SHP77 treated with DMSO at 0.1 percent for 48 hours (cell line): ENCODE results near the gene ZNF385B.

Experiments
- DNase-seq: peaks from one replicate; lab custom pipeline; 2025; lab: John Stamatoyannopoulos, UW

The ZNF385B gene

DNA sequence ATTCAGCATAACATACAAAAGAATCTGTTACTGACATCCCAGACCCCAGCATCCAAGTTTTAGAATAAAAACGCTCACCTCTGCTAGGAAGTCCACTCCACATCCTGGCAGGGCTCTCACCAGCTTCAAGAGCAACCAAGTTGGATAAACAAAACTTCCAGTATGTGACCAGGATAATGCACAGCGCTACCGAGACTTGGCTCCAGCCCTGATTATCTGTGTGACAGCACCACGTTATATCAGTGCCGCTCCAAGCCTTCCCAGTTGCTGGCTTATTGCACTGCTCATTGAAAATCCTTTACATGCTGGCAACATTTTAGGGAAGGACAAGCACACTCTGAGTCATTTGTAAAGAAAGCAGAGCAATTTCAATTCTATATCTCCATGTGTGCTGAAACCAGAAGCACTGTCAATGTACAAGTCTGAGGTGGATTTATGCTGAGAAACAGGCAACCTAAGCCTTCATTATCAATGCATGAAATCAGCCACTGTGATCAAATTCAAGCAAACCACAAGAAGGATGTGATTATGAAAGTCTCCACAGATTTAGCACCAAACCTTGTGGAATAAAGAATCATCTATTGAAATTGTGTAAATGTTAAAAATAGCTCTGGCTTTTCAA, 115.7 kb downstream of the ZNF385B start:
- no peak for DNase-seq

DNA sequence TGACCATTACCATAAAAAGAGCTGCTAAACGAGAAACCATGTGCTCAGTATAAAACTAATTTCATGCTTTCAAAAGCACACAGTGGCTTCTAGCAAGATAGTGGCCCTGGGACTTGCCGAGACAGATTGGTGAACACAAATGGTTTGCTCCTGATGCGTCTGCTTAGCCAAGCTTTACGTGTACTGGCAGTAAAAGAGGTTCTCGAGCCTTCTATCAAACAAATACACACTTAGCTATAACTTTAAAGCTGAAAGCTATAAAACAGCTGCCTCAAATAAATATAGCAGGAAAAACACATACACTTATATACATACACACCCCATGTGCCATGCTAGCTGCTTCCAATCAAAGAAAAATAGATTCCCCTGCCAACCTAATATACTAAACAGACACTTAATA, 117.0 kb downstream of the ZNF385B start:
- no peak for DNase-seq

DNA sequence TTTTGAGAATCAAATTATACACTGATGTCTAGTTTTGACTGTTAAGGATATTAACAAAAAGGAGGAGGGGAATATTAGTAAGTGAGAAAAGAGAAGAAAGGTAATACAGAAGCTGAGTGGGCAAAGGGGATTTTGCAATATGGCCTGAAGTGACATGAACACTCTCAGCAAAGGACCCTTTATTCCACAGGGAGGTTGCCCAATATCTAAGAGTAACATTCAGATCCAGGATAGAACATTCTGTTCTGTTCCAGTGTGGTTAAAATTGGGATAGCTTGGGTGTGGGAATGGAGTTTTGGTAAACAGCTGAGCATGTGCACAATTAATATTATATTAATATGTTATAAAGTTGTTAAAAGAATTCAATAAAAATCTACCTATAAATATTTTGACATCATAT, 120.1 kb downstream of the ZNF385B start:
- no peak for DNase-seq

DNA sequence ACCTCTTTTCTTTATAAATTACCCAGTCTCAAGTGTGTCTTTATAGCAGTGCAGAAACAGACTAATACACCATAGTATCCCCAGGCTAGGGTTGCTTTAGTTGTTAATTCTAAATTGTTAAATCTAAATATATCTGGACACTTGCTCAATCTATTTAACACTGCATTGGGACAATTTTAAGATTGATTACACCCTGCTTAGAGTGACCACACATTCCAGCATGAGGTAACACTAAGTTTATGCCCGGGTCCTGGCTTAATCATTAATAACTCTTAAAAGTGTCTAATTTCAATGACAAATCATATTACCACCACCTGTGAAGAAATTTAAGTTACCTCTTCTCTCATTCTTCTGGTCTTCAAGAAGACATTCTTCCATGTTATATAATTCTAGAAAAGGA, 131.4 kb downstream of the ZNF385B start:
- no peak for DNase-seq

DNA sequence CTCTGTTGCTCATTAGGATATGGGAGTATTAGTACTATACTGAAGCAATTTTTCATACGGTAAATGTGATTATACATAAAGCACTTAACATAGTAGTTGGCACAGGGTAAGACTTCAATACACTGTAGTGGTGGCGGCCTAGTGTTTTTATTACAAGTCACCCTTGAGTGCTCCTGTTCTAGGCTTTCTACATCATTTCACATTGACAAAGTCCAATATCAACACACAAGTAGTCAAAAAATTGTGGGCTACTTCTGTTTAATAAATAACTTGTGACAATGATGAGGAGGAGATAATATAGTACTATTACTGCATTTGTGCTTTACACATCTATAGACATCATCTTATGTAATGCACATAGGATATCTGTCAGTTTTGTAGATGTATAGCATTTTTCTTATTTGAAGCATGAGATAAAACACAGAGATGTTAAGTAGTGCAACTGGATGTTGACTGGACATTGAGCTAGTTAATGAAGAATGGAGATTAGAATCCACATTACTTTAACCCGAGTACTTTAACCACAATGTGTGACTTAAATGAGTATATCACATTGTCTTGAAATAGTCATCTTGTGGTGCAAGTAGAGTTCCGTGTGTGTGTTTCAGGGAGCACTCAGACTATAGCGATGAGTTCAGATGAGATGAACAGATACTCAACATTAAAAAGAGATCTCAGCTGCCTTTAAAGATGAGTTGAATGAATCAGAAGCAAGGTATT, 134.8 kb downstream of the ZNF385B start:
- DNase-seq: no peak

DNA sequence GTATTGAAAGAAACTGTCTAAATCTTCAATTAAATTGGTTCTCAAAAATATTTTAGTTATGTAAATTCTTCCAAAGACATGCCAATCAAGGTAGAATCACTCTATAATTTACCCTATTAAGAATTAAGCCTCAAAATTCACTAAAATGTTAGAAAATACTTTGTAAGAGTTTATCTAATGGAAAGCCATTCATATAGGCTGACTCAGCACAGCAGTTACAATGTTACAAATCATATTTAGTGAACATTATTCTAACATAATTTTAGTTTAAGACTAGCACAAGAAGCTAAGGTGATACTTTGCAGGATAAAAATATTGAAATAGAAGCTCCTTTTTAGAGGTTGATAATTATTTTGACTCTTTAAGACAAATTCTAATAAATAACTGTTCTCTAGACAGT, 137.0 kb downstream of the ZNF385B start:
- no peak for DNase-seq

DNA sequence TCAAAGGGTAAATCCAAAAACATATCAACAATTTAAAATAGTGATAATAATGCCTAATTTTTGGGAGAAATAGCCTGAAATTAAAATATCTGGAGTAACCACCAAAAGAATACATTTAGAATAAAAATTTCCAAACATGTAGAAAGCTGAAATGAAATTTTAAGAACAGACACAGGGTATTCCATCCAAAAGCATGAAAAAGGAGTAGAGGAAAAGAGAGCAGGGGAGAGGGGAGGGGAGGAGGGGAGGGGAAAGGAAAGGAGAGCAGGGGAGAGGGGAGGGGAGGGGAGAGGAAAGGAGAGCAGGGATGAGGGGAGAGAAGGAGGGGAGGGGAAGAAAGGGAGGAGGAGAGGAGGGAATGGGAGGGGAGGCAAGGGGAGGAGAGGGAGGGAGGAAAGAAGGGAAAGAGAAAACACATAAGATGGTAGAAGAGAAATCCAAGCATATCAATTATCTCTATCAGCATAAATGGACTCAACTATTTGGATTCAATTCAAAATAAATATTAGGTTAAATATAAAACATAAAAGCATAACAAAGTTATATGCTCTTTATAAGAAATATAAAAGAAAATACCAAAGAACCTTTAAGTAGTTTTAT, 141.1 kb downstream of the ZNF385B start:
- no peak for DNase-seq

DNA sequence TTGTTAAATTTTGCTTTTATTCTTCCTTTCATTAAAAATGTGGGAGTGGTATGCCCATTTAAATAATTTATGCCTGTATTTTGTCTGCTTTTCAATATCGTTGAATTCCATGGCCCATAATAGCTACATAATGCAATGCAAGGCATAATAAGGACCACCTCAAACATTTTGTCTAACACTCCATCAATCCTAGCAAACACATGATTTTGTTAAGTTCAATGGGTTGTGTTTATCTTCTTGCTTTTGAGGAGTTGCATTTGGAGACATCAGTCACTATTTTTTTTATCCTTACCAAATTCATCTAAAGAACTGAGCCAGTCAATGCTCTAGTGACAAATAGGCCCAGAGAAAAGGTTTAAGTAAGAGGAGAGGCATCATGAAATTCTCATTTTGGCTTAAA, 145.5 kb downstream of the ZNF385B start:
- no peak for DNase-seq

DNA sequence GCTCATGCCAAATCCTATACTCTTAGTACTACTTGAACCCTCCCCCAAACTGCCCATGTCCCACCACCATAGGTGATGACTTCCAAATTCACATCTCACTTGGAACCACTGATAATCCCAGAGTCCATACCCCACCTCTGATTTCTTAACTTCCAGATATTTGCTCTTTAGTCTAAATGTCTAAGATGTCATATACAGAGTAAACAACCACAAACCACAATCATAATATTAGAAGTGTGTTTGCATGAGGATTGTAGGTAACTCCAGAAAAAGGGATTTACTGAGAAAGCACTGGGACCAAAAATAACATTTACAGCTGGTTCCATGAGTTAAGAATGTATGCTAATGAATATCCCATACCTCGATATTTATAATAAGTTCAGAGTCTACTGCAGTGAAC, 146.2 kb downstream of the ZNF385B start:
- DNase-seq: no peak

DNA sequence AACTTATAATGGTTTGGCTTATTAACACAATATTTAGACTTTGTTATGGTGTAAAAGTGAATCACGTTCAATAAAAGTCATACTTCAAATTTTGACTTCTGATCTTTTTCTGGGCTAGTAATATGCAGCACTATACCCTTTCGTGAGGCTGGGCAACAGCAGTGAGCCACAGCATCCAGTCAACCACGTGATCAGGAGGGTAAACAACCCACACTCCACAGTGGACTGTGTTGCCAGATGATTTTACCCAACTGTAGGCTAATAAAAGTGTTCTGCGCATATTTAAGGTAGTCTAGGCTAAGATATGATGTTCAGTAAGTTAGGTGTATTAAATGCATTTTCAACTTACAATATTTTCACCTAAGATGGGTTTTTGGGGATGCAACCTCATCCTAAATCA, 148.6 kb downstream of the ZNF385B start:
- no peak for DNase-seq

DNA sequence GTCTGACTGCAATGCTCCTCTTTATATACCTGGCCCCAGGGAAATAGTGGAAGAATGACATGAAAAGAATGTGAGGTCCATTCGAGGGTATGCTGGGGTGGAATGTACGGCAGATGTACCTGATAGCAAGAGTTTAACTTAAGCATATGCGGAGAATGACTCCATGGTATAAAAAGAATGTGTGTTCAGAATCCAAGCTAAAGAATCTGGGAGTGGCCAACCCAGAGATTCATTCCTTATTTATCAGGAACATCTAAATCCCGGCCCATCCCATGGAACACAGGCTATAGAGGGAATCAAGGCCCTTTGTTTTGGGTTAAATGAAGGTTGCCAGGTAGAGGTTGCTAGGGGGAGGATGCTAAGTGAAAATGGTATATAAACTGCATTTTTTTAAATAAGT, 150.0 kb downstream of the ZNF385B start:
- DNase-seq: no peak

DNA sequence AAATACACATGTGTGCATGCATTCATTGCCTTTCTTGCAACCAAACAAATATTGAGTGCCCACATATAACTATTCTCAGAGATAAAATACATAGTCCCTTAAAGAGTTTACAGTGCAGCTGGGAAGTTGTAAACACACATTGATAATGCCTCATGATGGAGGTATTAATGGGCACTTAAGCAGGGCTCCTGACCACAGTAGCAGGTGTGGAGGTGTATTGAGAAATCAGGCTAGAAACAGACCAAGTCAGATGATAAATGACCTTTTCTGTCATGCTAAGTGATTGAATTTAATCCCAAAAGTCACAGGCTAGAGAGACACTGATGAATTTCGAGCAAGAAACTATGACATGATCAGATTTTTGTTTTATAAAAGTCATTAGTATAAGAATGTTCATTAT, 157.7 kb downstream of the ZNF385B start:
- no peak for DNase-seq

DNA sequence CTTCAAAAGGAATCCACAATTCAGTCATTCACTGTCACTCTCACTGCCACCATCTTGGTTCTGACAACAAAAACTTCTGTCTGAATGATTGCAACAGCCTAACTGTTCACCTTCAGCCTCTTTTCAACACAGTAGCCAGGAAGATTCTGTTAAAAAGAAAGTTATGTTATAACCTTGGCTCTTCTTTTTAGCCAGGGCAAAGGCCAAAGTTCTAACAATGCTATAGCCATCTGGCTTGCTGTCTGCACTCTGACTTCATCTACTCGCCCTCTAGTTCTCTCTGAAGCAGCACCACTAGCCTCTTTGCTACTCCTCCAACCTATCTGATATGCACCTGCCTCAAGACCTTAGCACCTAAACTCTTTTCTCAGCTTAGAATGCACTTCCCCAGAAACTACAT, 158.5 kb downstream of the ZNF385B start:
- no peak for DNase-seq

DNA sequence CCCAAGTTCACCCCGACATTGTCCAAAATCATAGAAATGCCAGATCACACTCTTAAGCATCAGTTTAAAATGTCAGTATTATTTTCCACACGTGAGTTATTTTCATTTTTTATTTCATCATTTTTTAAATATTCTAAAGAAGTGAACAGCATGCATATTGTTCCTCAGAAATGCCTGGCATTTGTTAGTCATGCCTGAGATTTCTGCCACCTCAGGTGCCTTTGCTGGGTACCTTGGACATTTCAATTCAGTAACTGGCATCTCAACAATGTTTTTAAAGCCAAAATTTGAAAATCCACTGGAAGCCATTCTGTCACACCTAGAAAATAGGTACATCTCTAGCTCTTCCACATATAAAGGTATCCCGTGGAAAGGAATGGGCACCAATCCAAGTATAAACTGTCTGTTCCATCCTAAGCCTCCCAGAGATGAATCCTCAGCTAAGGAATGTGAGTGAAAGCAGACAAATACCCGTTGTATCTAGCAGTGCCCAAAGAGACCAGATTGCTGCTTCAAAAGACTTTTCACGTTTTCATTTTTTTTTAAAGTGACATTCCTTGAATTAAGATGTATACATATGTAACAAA, 159.8 kb downstream of the ZNF385B start:
- no peak for DNase-seq

DNA sequence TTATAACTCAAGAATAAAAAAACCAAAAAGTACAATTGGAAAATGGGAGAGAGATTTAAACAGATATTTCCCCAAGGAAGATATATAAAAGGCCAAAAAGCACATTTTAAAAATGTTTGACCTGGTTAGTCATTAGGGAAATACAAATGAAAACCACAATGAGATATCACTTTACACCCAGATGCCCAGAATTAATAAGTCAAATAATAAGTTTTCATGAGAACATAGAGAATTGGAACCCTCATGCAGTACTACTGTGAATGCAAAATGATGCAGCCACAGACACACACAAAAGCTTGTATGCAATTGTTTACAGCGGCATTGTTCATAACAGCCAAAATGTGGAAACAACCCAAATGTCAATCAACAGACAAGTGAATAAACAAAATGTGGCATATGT, 165.9 kb downstream of the ZNF385B start:
- no peak for DNase-seq

DNA sequence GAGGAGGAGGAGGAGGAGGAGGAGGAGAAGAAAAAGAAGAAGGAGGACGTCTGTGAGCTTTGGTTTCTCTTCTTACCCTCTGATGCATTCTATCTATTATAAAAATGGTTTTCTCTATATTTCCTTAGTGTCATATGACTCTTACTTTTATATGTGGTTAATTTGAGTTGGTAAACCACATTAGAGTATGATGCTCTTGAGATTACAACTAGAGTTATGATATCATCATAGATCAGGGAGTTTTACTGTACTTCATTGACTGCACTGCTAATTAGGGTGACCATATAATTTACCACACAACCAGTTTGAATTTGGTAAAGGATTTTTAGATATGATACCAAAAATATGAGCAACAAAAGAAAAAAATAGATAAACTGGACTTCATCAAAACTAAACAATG, 166.4 kb downstream of the ZNF385B start:
- no peak for DNase-seq

DNA sequence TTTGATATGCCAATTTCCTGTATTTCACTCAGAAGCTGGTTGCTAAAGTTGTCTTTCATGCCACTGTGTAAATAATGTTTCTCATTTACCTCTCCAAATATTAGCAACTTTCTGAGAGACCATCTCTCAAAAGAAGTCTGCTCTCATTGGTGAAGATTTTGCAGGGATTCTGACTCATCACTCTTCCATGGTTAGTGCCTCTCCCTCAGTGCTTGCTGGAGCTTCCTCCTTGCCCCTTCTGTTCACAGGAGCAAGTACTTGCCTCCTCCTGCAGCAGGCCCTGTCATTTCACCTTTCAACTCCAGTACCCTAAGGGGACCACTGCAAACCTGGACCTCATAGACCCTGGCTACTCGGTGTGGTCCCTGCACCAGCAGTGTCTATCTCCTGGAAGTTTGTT, 168.8 kb downstream of the ZNF385B start:
- no peak for DNase-seq

DNA sequence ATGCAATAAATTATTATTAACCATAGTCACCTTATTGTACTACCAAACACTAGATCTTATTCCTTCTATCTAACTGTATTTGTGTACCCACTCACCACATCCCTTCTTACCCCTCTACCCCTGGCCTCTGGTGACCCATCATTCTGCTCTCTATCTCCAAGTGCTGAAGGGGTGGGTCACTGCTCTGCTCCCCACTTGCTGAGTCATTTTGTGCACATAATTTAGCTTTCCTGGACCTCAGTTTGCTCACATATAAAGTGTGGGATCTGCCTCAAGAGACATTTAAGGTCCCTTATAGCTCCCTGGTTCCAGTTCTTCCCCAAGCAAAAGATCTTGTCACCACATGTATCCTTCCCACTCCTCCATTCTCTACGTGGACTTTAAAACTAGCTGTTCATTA, 169.4 kb downstream of the ZNF385B start:
- no peak for DNase-seq

DNA sequence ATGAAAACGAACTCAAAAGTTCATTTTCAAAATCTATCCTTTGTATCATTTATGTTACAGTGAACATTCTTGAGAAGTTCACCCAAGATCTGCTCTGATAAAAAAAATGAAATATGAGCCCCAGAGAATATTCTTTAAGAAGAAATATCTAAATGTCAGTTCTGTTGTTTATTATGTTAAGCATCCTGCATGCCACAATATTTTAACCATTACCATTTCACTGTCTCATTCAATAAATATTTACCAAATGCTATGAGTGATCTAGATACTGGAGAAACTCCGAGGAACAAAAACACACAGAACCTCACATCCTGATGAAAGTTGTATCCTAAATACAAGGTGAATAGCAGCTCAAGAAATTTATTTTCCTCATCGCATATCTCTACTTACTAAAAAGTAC, 170.2 kb downstream of the ZNF385B start:
- no peak for DNase-seq

DNA sequence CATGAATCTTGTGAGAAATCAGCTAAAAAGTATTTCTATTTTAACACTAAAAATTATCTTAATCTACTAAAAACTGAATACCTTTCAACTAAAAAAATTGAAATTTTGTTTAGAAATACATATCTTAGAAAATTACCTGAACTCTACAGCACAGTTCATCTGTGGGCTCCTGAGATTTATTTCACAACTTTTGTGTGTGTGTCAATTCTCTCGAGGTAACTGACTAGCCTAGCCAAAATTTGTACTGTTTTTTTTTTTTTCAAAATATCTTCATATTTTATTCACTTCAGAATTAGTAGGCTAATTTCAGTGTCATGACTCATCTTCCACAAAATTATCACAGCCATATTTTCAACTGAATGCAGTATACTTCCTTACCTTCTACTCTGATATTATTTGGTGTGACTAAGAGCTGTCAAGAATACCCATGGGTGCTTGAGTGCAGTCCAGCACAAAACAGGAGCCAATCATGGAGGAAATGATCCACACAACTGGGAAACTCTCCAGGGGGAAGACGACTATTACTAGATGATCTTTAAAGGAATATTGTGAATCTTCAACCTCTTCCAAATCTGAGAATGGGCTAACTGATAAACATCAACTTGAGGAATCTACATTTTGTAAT, 174.6 kb downstream of the ZNF385B start:
- DNase-seq: no peak

DNA sequence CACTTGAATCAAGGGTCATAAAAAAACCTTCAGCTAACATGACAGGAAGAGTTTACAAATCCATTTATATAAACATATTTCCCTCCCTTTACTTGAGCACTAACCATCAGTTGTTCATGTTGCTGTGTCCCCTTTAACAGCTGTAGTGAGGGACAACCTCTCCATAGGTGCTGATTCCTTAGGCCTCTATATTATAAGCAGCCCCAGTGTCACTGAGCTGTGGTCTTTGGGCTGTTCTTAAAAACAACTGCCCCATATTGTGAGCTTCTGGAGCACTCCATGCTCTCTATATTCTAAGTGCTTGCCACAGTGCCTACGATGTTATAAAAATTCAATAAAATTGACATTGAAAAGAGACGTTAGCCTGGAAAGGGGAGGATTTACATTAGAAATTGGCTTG, 175.3 kb downstream of the ZNF385B start:
- no peak for DNase-seq

DNA sequence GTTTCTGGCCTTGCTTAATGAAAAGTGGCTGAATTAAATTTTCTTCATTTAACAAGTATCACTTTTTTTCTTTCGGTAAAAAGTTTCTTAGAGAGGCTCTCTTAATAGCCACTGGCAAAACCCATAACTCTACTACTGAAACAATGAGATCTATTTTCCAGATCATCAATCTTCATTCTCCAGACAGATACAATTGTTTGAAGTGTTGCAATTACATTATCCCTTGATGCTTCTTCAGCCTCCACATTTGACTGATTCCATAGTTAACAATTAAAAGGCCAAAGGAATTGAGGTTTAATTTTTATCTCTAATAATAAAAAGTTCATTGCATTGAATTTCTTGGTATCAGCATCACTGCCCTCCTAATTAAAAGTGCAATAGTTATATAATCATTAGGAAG, 176.3 kb downstream of the ZNF385B start:
- DNase-seq: no peak

DNA sequence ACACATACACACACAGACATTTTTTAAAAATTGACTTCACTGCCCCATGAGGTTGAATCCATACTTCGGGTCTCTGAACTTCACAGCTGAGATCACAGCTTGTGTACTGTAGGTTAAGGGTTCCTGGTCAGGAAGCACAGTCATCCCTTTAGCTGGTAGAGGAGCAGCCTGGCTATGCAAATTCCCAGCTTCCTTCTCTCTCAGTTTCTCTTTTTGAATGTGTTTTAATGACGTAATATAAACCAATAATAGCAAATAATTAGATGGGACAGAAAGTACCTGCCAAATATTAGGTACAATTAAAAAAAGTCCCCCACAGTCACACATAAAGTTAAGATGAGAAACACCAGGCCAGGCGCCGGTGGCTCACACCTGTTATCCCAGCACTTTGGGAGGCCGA, 178.7 kb downstream of the ZNF385B start:
- no peak for DNase-seq
